Measurements from ENCODE around the gene MESD. TPM values are rescaled to one million over a fixed set of nuclear protein-coding genes. Genes with fewer than 3 reads are reported as not detected.

MESD gene
- total RNA-seq, 1 experiment from 2014 or later = 21.2 TPM

- Histone ChIP-seq H3K79me2 (ENCODE audit: low read length) (no peaks in the 10 kb centered on the region), H3K4me1 (ENCODE audit: insufficient read depth, low read length) (peaks cover 33% of the 10 kb centered on the region), H3K9ac (ENCODE audit: low read length) (peak overlapping the region; percentile 31; the same call in 1 of the 2 replicates), H3K36me3 (ENCODE audit: low read depth, low read length) (peaks cover 10% of the 10 kb centered on the region; the same call in 1 of the 2 replicates), H3K9me2 (replicated peaks; ENCODE audit: low read length) (no peaks in the 10 kb centered on the region), H3K4me3 (ENCODE audit: low read length) (no peak overlapping the region), H3F3A (ENCODE audit: low read length, unreplicated experiment) (peaks cover 2% of the 10 kb centered on the region), H2AFZ (ENCODE audit: low read length) (no peak overlapping the region), H3K27me3 (ENCODE audit: low read length) (no peaks in the 10 kb centered on the region), H4K20me1 (ENCODE audit: low read length) (no peaks in the 10 kb centered on the region), H3K27ac (ENCODE audit: low read length) (peak overlapping the region; percentile 80), H3K9me3 (ENCODE audit: low read length) (no peaks in the 10 kb centered on the region), H3K4me2 (ENCODE audit: low read length) (peak overlapping the region; percentile 66)
- ATAC-seq (peak; percentile 37), DNase-seq (peak; percentile 89)
- POLR2A ChIA-PET (ENCODE audit: unreplicated experiment) = no interaction called here
- TF ChIP-seq EZH2phosphoT487 (IDR thresholded peaks at IDR 0.05; ENCODE audit: borderline replicate concordance, low read length) (no peak), EZH2 (IDR thresholded peaks at IDR 0.05; ENCODE audit: low read length, unreplicated experiment) (no peak), CTCF (conservative IDR thresholded peaks at IDR 0.05; ENCODE audit: low read depth, low read length) (0 out of 2 replicates have a peak, but pooled peaks have one; percentile 12)
- CTCF ChIA-PET = no interaction called here
- intact Hi-C loops (cut with micrococcal nuclease) = loop anchor here (10.0 kb wide), 1 partner anchor 99 kb away; no protein-coding TSS in a partner anchor
- no TSS peak for BruUV-seq (replicated peaks)
Observed at GRCh38 chr15:80953953-80954778, 35.5 kb downstream of the MESD start.

GRCh38 chr15:80953001-80953952, 36.3 kb downstream of the MESD start:
- no peaks in the 10 kb centered on the region for H3K27me3 ChIP-seq (ENCODE audit: low read length)
- no peak for ATAC-seq
- POLR2A ChIA-PET (ENCODE audit: unreplicated experiment) = no interaction called here
- H3K27ac ChIP-seq (ENCODE audit: low read length) = peak overlapping the region; percentile 80
- DNase-seq = no peak
- H3K79me2 ChIP-seq (ENCODE audit: low read length) = no peaks in the 10 kb centered on the region
- H3K4me1 ChIP-seq (ENCODE audit: insufficient read depth, low read length) = peaks cover 33% of the 10 kb centered on the region
- H4K20me1 ChIP-seq (ENCODE audit: low read length) = no peaks in the 10 kb centered on the region
- TF ChIP-seq EZH2 (IDR thresholded peaks at IDR 0.05; ENCODE audit: low read length, unreplicated experiment) = no peak
- TF ChIP-seq EZH2phosphoT487 (IDR thresholded peaks at IDR 0.05; ENCODE audit: borderline replicate concordance, low read length) = no peak
- TF ChIP-seq CTCF (conservative IDR thresholded peaks at IDR 0.05; ENCODE audit: low read depth, low read length) = no peak
- intact Hi-C loops (cut with micrococcal nuclease) = loop anchor here (10.0 kb wide), 1 partner anchor 98 kb away; no protein-coding TSS in a partner anchor
- H3F3A ChIP-seq (ENCODE audit: low read length, unreplicated experiment) = peaks cover 2% of the 10 kb centered on the region
- no peak overlapping the region for H3K4me3 ChIP-seq (ENCODE audit: low read length)
- no peak overlapping the region for H3K9ac ChIP-seq (ENCODE audit: low read length)
- no peak overlapping the region for H2AFZ ChIP-seq (ENCODE audit: low read length)
- peaks cover 12% of the 10 kb centered on the region; the same call in 1 of the 2 replicates for H3K36me3 ChIP-seq (ENCODE audit: low read depth, low read length)
- BruUV-seq (replicated peaks) = no TSS peak
- no peaks in the 10 kb centered on the region for H3K9me3 ChIP-seq (ENCODE audit: low read length)
- CTCF ChIA-PET = no interaction called here
- peak overlapping the region; percentile 66 for H3K4me2 ChIP-seq (ENCODE audit: low read length)
- no peaks in the 10 kb centered on the region for H3K9me2 ChIP-seq (replicated peaks; ENCODE audit: low read length)

All from PC-3 (cell line).